Prostate gland (tissue), 2 donors: ENCODE data around the gene FXYD4. TPM values are rescaled to one million over a fixed set of nuclear protein-coding genes. Genes with fewer than 3 reads are reported as not detected.

ENCODE experiments used
- DNase-seq: peaks from one replicate; pipeline ENCODE4 v3.0.0-alpha.2; 2019; ENCODE audit warnings: low spot score
- H3K27ac ChIP-seq, 2 donors: fragments of 200-600 bp; sonication (generic); 2 replicates each; pipeline ENCODE4 v1.5.1; 2017 to 2019
- H3K27me3 ChIP-seq: fragments of 200-600 bp; sonication (generic); replicated peaks from 2 replicates; pipeline ENCODE4 v1.5.1; 2019; ENCODE audit not compliant: insufficient read depth
- H3K36me3 ChIP-seq, 2 donors: fragments of 200-600 bp; sonication (generic); 1 replicate in 1 of 2; 2 replicates in 1 of 2; pipeline versions ENCODE4 v1.5.1 to v1.8.1; 2017 to 2019
- H3K4me1 ChIP-seq: fragments of 200-600 bp; sonication (generic); replicated peaks from 2 replicates; pipeline ENCODE4 v1.5.1; 2019
- H3K4me3 ChIP-seq, 2 donors: fragments of 200-600 bp; sonication (generic); 2 replicates each; pipeline ENCODE4 v1.5.1; 2017 to 2019
- H3K9me3 ChIP-seq: fragments of 200-600 bp; sonication (generic); 2 replicates; pipeline ENCODE4 v1.5.1; 2017
- CTCF ChIP-seq, 4 experiments: fragments of 200-600 bp in 2 of 4; fragments of 450-650 bp in 2 of 4; sonication (generic) in 2 of 4; IDR thresholded peaks; 1 replicate in 3 of 4; 2 replicates in 1 of 4; pipeline ENCODE4 v1.5.1; 2016 to 2019; ENCODE audit warnings: antibody characterized with exemption in 4 of 4, mild to moderate bottlenecking in 2 of 4, moderate library complexity in 2 of 4
- POLR2A ChIP-seq: fragments of 450-650 bp; IDR thresholded peaks from one replicate; pipeline ENCODE4 v1.6.1; 2016; ENCODE audit warnings: antibody characterized with exemption, mild to moderate bottlenecking
- POLR2AphosphoS5 ChIP-seq: sonication (generic); formaldehyde crosslinking; IDR thresholded peaks from one replicate; pipeline ENCODE4 v1.6.1; 2017; ENCODE audit warnings: antibody characterized with exemption
- WGBS: methylation state at CpG from one replicate; pipeline ENCODE4 v1.1.5; 2018; 5-methylcytosine and 5-hydroxymethylcytosine counted together
- intact Hi-C: fragments of 100-400 bp; cut with DNase I; formaldehyde crosslinking; loops from one replicate; pipeline ENCODE4 v1.14.2; 2022
- total RNA-seq, 2 donors: library from RNA; depleted of rRNA; stranded (reverse); fragments of >200 nt; gene quantifications; one replicate each; pipeline ENCODE4 v1.1.0, GENCODE V29; 2016

FXYD4 gene
- total RNA-seq: not detected

- WGBS: 78% methylated on average over 13 of the region's 13 CpGs
- Histone ChIP-seq H3K4me3 (no peak within 1 kb of the TSS), H3K27me3 (no peaks in the 10 kb centered on the region), H3K27ac (no peak within 1 kb of the TSS), H3K9me3 (no peaks in the 10 kb centered on the region), H3K36me3 (no peaks in the 10 kb centered on the region), H3K4me1 (no peaks in the 10 kb centered on the region)
- no peak for DNase-seq
- no peak for TF ChIP-seq CTCF (IDR thresholded peaks at IDR 0.05)
- no peak for TF ChIP-seq POLR2AphosphoS5
- TF ChIP-seq POLR2A: no peak
- intact Hi-C loops: no loop called here
Measured at GRCh38 chr10:43371418-43371817, at the start of gene FXYD4. Gene FXYD4, plus strand, starts transcription at chr10:43371636. Its CDS starts 2,111 bp downstream, at chr10:43373747.

- peak; percentile 11 for DNase-seq
- peak overlapping the region; percentile 2 to 13 for H3K4me3 ChIP-seq
- H3K4me1 ChIP-seq: no peaks in the 10 kb centered on the region
- 30% methylated on average over 14 of the region's 14 CpGs for whole genome bisulfite sequencing
- TF ChIP-seq POLR2AphosphoS5 (no peak), POLR2A (no peak), CTCF (IDR thresholded peaks at IDR 0.05) (no peak)
- intact Hi-C loops: no loop called here
- no peaks in the 10 kb centered on the region for H3K27me3 ChIP-seq
- no peaks in the 10 kb centered on the region for H3K9me3 ChIP-seq
- no peaks in the 10 kb centered on the region for H3K36me3 ChIP-seq
- no peak overlapping the region for H3K27ac ChIP-seq
Measured at GRCh38 chr10:43322331-43322730, 49.1 kb upstream of the FXYD4 start.

GRCh38 chr10:43322769-43323168 is 48.7 kb upstream of the FXYD4 start:
- 2% methylated on average over 26 of the region's 26 CpGs for WGBS
- no peak overlapping the region for H3K27ac ChIP-seq

GRCh38 chr10:43323245-43323644 is 48.2 kb upstream of the FXYD4 start:
- intact Hi-C loops: no loop called here
- DNase-seq: no peak
- Histone ChIP-seq H3K4me1 (no peaks in the 10 kb centered on the region), H3K4me3 (peak overlapping the region in 1 of 2 donors; percentile 2), H3K27ac (no peak overlapping the region), H3K27me3 (no peaks in the 10 kb centered on the region), H3K9me3 (no peaks in the 10 kb centered on the region), H3K36me3 (no peaks in the 10 kb centered on the region)
- WGBS: 57% methylated on average over 10 of the region's 14 CpGs
- TF ChIP-seq POLR2AphosphoS5: no peak

More at GRCh38 chr10:43322769-43323168, 48.7 kb upstream of the FXYD4 start:
- no peak for TF ChIP-seq POLR2A
- TF ChIP-seq POLR2AphosphoS5: no peak
- no peak for TF ChIP-seq CTCF (IDR thresholded peaks at IDR 0.05)
- intact Hi-C loops: no loop called here
- Histone ChIP-seq H3K4me3 (peak overlapping the region; percentile 2 to 13), H3K27me3 (no peaks in the 10 kb centered on the region), H3K4me1 (no peaks in the 10 kb centered on the region), H3K36me3 (no peaks in the 10 kb centered on the region), H3K9me3 (no peaks in the 10 kb centered on the region)
- DNase-seq: peak; percentile 86

- Histone ChIP-seq H3K4me1 (no peaks in the 10 kb centered on the region), H3K36me3 (no peaks in the 10 kb centered on the region), H3K27me3 (no peaks in the 10 kb centered on the region), H3K4me3 (no peak overlapping the region), H3K9me3 (no peaks in the 10 kb centered on the region), H3K27ac (no peak overlapping the region)
- intact Hi-C loops: no loop called here
- no peak for TF ChIP-seq POLR2AphosphoS5
- TF ChIP-seq POLR2A: no peak
- no peak for TF ChIP-seq CTCF (IDR thresholded peaks at IDR 0.05)
- 92% methylated on average over 3 of the region's 3 CpGs for WGBS
- DNase-seq: no peak
Measured at GRCh38 chr10:43324876-43325275, 46.6 kb upstream of the FXYD4 start.
